Ishikawa (cell line): Measurements from ENCODE around the gene MAPK11.

Source experiments
- EGR1 ChIP-seq: IDR thresholded peaks from 2 replicates; pipeline ENCODE4 v1.6.1; 2012
- RAD21 ChIP-seq: IDR thresholded peaks from 2 replicates; pipeline ENCODE4 v1.6.1; 2012; ENCODE audit warnings: low read depth
- TAF1 ChIP-seq: IDR thresholded peaks from 2 replicates; pipeline ENCODE4 v1.6.1; 2012; ENCODE audit warnings: low read depth, mild to moderate bottlenecking
- YY1 ChIP-seq: IDR thresholded peaks from 2 replicates; pipeline ENCODE4 v1.6.1; 2012; ENCODE audit warnings: low read depth
- TF ChIP-seq, protein P1 (sequence below): IDR thresholded peaks from 2 replicates; pipeline ENCODE4 v1.6.1; 2012; ENCODE audit warnings: low read depth, mild to moderate bottlenecking
- TF ChIP-seq, protein P2 (sequence below): IDR thresholded peaks from 2 replicates; pipeline ENCODE4 v1.6.1; 2012

DNA sequence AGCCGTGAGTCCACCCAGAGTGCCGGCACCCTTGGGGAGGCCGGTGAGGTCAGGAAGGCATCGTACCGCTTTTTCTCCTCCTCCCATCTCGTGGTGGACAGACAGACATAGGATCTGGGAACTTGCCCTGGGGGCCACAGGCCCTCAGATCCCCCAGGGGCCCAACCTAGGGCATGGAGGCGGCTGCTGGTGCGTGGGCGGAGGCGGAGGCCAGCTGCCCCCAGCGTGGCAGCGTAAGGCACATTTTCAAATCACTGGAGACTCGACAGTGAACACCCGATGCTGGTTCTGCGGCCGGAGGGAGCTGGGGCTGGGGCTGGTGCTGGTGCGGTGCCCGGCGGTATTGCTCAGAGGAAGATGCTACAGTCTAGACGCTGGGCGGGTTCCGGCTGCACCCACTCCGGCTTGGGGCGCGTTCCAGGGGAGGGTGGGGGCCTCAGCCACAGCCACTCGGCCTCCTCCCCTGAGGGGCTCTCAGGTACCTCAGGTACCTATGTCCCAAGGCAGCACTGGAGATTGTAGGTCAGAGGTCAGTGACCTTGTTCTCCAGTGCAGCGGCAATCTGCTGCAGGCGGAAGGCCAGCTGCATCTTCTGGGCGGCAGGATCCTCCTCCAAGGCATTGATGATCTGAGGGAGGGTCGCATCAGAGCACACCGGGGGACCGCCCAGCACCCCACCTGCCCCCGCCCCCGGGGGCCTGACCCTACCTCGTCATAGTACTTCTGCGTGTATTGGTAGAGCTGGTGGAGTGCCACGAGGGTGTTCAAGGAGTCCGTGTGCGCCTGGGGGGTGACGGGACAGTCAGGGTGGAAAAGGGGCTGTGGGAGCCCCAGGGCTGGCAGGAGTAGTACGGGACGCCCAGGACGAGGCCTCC, 5.2 kb upstream of the MAPK11 start:
- TF ChIP-seq, protein P1, sequence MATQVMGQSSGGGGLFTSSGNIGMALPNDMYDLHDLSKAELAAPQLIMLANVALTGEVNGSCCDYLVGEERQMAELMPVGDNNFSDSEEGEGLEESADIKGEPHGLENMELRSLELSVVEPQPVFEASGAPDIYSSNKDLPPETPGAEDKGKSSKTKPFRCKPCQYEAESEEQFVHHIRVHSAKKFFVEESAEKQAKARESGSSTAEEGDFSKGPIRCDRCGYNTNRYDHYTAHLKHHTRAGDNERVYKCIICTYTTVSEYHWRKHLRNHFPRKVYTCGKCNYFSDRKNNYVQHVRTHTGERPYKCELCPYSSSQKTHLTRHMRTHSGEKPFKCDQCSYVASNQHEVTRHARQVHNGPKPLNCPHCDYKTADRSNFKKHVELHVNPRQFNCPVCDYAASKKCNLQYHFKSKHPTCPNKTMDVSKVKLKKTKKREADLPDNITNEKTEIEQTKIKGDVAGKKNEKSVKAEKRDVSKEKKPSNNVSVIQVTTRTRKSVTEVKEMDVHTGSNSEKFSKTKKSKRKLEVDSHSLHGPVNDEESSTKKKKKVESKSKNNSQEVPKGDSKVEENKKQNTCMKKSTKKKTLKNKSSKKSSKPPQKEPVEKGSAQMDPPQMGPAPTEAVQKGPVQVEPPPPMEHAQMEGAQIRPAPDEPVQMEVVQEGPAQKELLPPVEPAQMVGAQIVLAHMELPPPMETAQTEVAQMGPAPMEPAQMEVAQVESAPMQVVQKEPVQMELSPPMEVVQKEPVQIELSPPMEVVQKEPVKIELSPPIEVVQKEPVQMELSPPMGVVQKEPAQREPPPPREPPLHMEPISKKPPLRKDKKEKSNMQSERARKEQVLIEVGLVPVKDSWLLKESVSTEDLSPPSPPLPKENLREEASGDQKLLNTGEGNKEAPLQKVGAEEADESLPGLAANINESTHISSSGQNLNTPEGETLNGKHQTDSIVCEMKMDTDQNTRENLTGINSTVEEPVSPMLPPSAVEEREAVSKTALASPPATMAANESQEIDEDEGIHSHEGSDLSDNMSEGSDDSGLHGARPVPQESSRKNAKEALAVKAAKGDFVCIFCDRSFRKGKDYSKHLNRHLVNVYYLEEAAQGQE = no peak
- TF ChIP-seq TAF1 (no peak), YY1 (no peak), EGR1 (no peak), RAD21 (no peak)
- TF ChIP-seq, protein P2, sequence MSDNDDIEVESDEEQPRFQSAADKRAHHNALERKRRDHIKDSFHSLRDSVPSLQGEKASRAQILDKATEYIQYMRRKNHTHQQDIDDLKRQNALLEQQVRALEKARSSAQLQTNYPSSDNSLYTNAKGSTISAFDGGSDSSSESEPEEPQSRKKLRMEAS = no peak
